ENCODE results near the gene AARS2. TPM values are rescaled to one million over a fixed set of nuclear protein-coding genes. Genes with fewer than 3 reads are reported as not detected.

AARS2 gene
- total RNA-seq, 1 experiment from 2014 or later = 21.7 TPM

DNA sequence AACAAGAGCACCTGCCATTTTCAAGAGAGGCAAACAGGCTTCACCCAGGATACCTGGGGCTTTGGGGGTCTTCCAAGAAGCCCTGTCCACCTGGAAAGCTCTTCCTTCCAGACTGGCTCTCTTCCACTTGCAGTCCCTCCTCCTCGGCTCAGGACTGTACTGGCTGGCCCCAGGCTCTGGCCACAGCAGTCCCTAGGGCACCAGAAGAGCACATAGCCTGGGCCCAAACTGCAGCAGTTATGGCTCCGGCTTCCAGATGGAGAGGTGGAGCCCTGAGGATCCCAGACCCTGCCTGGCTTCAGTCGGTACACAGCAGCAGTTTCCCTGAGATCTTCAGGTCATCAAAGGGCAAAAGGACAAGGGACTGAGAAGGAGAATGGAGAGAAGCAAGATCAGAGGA is 54.2 kb downstream of the AARS2 start:
- Histone ChIP-seq H3K27ac (ENCODE audit: insufficient read length, low read depth, low read length) (no peak overlapping the region), H2BK20ac (ENCODE audit: low read depth, low read length, poor library complexity, severe bottlenecking) (no peak overlapping the region), H3K23ac (ENCODE audit: insufficient read length, low read depth, low read length) (no peak overlapping the region), H2BK15ac (ENCODE audit: low read depth, low read length) (no peak overlapping the region), H3K4me1 (ENCODE audit: insufficient read depth, low read length) (no peaks in the 10 kb centered on the region; the same call in 1 of the 2 replicates), H3K23me2 (ENCODE audit: insufficient read length, low read depth, low read length, poor library complexity, severe bottlenecking) (peaks cover 7% of the 10 kb centered on the region), H2BK5ac (ENCODE audit: insufficient read length, low read length) (no peak overlapping the region), H3K79me2 (ENCODE audit: insufficient read depth, low read length) (no peaks in the 10 kb centered on the region), H3K27me3 (ENCODE audit: insufficient read depth, low read length) (no peaks in the 10 kb centered on the region), H2AK5ac (ENCODE audit: insufficient read length, low read length) (no peak overlapping the region), H2AFZ (ENCODE audit: low read length) (no peak overlapping the region), H4K91ac (ENCODE audit: insufficient read length, low read depth, low read length) (no peak overlapping the region), H3K4ac (ENCODE audit: low read depth, low read length) (no peak overlapping the region), H3K18ac (ENCODE audit: insufficient read length, low read depth, low read length) (no peak overlapping the region), H3K4me2 (ENCODE audit: insufficient read depth, insufficient read length, low read length) (no peak overlapping the region), H3K56ac (ENCODE audit: insufficient read length, low read depth, low read length) (no peak overlapping the region), H4K20me1 (ENCODE audit: control insufficient read depth, insufficient read depth, insufficient read length) (no peaks in the 10 kb centered on the region), H4K8ac (replicated peaks; ENCODE audit: insufficient read length, low read depth, low read length) (no peak overlapping the region), H3T11ph (ENCODE audit: low read length) (no peak overlapping the region), H3K9me3 (ENCODE audit: control insufficient read depth, low read depth, low read length) (no peaks in the 10 kb centered on the region), H3K9ac (ENCODE audit: extremely low read depth, insufficient read length, low read length) (no peak overlapping the region), H4K5ac (ENCODE audit: insufficient read length, low read depth, low read length) (no peak overlapping the region), H2BK120ac (ENCODE audit: low read depth, low read length, poor library complexity, severe bottlenecking) (no peak overlapping the region), H2BK12ac (ENCODE audit: insufficient read length, low read depth, low read length) (no peak overlapping the region), H3K14ac (ENCODE audit: insufficient read depth, low read length) (no peak overlapping the region), H3K79me1 (ENCODE audit: insufficient read depth, low read depth, low read length, poor library complexity, severe bottlenecking) (no peaks in the 10 kb centered on the region)
- TF ChIP-seq, protein P1, sequence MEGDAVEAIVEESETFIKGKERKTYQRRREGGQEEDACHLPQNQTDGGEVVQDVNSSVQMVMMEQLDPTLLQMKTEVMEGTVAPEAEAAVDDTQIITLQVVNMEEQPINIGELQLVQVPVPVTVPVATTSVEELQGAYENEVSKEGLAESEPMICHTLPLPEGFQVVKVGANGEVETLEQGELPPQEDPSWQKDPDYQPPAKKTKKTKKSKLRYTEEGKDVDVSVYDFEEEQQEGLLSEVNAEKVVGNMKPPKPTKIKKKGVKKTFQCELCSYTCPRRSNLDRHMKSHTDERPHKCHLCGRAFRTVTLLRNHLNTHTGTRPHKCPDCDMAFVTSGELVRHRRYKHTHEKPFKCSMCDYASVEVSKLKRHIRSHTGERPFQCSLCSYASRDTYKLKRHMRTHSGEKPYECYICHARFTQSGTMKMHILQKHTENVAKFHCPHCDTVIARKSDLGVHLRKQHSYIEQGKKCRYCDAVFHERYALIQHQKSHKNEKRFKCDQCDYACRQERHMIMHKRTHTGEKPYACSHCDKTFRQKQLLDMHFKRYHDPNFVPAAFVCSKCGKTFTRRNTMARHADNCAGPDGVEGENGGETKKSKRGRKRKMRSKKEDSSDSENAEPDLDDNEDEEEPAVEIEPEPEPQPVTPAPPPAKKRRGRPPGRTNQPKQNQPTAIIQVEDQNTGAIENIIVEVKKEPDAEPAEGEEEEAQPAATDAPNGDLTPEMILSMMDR (conservative IDR thresholded peaks at IDR 0.05) = no peak
- no peak overlapping the region; a peak in 1 of 7 replicates for H3K27ac Mint-ChIP-seq
- WGBS (ENCODE audit: extremely low coverage, insufficient read length, low lambda C conversion rate) = no CpG with 5 or more reads among the region's 3 CpGs
- H3K4me1 Mint-ChIP-seq = peaks cover 43 to 47% of the 10 kb centered on the region in 2 experiments
- H3K27me3 Mint-ChIP-seq (ENCODE audit: low read depth) = peaks cover 11% of the 10 kb centered on the region
- no peak for DNase-seq
- H3K36me3 Mint-ChIP-seq (ENCODE audit: insufficient read depth in 1 of 3, low read depth in 3 of 3) = peaks cover 4 to 41% (median 26%) of the 10 kb centered on the region in 3 experiments
- no peaks in the 10 kb centered on the region for H3K9me3 Mint-ChIP-seq
- H3K4me3 Mint-ChIP-seq = no peak overlapping the region; a peak in 1 of 5 replicates

Measured in H9 (cell line).